Fibroblast of villous mesenchyme (primary cell): ENCODE results near the gene CALML4. TPM values are rescaled to one million over a fixed set of nuclear protein-coding genes. Genes with fewer than 3 reads are reported as not detected.
"Not testable (repeated sequence)": the region's sequence is repeated elsewhere in the genome, so short reads cannot be mapped to it uniquely, and the experiment has no call there.

Experiments used
- DNase-seq: peaks from one replicate; pipeline ENCODE4 v3.0.0-alpha.2; 2010; ENCODE audit warnings: low read depth
- H3K4me3 ChIP-seq: 2 replicates; pipeline ENCODE4 v1.5.1; 2011; ENCODE audit warnings: low read depth, mild to moderate bottlenecking, low read length
- total RNA-seq: library from RNA; depleted of rRNA; stranded (reverse); fragments of >200 nt; gene quantifications from 2 replicates; pipeline ENCODE4 v1.2.3, GENCODE V29; 2012
- TF ChIP-seq, protein P1 (sequence below): IDR thresholded peaks from 2 replicates; pipeline ENCODE4 v1.5.1; 2012; ENCODE audit warnings: low read depth, mild to moderate bottlenecking, low read length; ENCODE audit not compliant: insufficient read depth

Gene CALML4
- total RNA-seq, 1 donor = 1.7 TPM

DNA sequence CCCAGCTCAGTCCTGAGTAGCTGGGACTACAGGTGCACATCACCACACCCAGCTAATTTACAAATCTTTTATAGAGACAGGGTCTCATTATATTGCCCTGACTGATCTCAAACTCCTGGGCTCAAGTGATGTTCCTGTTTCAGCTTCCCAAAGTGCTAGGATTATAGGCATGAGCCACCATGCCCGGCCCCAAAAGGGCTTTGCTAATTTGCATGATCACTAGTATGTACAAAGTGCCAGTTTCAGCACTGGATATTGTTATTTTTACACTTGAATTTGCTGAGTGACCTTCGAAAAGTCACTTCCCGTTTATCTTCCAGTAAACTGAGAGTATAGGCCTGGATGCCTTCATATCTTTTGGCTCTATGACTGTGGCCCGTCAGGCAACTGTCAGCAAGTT lies 12.2 kb upstream of the CALML4 start:
- no peak for DNase-seq
- TF ChIP-seq, protein P1, sequence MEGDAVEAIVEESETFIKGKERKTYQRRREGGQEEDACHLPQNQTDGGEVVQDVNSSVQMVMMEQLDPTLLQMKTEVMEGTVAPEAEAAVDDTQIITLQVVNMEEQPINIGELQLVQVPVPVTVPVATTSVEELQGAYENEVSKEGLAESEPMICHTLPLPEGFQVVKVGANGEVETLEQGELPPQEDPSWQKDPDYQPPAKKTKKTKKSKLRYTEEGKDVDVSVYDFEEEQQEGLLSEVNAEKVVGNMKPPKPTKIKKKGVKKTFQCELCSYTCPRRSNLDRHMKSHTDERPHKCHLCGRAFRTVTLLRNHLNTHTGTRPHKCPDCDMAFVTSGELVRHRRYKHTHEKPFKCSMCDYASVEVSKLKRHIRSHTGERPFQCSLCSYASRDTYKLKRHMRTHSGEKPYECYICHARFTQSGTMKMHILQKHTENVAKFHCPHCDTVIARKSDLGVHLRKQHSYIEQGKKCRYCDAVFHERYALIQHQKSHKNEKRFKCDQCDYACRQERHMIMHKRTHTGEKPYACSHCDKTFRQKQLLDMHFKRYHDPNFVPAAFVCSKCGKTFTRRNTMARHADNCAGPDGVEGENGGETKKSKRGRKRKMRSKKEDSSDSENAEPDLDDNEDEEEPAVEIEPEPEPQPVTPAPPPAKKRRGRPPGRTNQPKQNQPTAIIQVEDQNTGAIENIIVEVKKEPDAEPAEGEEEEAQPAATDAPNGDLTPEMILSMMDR = no peak

DNA sequence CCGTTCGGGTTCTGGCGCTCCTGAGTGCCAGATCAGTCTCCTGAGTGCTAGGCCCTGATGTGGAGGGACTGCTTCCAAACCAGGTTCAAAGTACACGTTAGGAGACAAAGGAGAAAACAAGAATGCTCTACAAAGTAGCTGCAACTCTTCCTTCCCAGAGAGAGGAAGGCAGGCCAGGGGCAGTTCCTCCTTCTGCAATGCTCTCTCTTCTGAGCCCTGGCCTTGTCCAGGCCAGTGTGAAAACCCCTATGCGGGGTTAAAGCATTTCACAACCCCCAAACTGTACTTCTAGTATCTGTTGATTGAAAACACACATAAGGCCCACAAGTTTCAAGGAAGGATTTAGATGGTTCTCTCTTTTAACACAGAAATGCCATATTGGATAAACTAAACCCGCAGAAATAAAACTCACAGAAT lies 9.7 kb upstream of the CALML4 start:
- H3K4me3 ChIP-seq = no peak overlapping the region
- TF ChIP-seq, protein P1 = no peak
- DNase-seq = no peak

More for the DNA sequence above, 12.2 kb upstream of the CALML4 start:
- H3K4me3 ChIP-seq = no peak overlapping the region

DNA sequence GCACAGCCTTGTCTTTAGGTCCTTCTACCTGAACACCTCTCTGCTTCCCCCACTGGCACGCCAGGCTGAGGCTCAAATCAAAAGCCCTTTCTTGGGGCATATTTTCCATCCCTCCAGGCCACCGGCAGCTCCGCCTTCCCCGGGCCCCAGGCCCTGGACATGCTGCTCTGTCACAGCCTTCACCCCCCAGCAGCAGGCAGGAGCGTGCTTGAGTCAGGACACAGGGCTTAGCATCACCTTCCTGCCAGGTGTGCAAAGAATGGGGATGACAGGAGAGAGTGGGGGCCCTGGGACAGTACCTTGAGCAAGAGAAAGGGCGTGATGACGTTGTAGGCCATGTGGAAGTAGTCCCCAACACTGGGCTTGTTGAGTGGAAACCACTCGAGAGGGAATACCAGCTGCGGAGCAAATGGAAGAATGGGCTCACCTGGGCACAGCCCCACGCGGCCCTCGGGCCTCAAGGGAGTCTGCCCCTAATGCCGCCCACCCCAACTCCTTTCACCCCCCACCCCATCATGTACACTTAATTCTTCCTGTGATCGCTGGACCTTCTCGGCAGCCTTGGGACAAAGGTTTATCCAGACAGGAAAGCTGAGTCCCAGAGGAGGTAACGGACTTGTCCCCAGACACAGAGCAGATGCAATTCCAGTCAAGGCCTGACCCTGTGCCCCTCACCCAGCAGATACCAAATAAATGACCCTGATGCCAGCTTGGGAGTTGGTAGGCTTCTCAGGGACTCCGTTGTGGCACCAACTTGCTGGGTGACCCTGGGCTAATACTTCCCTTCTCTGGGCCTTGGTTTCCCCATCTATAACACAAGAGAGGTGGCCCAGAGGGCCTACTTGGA lies 9.1 kb upstream of the CALML4 start:
- H3K4me3 ChIP-seq = no peak overlapping the region
- DNase-seq = no peak
- TF ChIP-seq, protein P1 = no peak

DNA sequence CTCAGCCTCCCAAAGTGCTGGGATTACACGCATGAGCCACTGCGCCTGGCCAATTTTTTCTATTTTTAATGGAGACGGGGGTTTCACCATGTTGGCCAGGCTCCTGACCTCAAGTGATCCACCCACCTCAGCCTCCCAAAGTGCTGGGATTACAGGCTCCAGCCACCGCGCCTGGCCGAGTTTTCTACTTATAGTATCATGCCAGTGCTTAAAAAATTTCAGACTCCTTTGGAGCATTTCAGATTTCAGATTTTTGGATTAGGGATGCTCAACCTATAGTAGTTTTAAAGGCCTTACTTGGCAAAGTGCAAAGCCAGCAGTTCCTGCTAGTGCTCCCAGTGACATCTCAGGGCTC lies 8.3 kb upstream of the CALML4 start:
- not testable (repeated sequence) for H3K4me3 ChIP-seq, DNase-seq

DNA sequence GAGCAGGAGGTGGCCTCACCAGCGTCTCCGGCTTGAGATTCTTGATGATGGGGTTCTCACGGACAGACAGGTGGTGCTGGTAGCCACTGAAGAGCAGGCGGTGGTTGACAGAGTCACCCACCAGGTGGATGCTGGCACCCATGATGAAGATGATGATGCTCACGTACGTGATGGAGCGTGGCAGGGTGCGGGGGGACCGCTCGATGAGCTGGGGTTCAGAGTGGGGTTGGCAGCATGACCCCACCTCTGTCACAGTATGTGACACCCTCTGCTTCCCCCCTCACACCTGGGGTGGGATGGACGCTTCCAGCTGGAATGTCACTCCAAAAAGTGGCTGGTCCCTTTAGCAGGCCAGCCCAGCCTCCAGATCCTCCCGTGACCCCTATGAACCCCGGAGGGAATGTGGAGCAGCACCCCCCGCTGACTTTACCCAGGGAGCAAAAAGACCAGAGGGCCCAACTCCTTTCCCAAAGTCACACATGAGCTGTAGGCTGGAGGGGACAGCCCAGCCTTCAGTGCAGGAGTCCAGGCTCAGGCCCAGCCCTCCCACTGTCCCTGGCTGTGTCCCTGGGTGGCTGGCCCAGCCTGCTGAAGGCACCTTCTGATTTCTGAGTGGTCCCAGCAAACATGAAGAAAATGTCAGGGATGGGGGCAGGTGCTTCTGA lies 6.7 kb upstream of the CALML4 start:
- TF ChIP-seq, protein P1 = no peak
- no peak overlapping the region for H3K4me3 ChIP-seq
- DNase-seq = no peak

DNA sequence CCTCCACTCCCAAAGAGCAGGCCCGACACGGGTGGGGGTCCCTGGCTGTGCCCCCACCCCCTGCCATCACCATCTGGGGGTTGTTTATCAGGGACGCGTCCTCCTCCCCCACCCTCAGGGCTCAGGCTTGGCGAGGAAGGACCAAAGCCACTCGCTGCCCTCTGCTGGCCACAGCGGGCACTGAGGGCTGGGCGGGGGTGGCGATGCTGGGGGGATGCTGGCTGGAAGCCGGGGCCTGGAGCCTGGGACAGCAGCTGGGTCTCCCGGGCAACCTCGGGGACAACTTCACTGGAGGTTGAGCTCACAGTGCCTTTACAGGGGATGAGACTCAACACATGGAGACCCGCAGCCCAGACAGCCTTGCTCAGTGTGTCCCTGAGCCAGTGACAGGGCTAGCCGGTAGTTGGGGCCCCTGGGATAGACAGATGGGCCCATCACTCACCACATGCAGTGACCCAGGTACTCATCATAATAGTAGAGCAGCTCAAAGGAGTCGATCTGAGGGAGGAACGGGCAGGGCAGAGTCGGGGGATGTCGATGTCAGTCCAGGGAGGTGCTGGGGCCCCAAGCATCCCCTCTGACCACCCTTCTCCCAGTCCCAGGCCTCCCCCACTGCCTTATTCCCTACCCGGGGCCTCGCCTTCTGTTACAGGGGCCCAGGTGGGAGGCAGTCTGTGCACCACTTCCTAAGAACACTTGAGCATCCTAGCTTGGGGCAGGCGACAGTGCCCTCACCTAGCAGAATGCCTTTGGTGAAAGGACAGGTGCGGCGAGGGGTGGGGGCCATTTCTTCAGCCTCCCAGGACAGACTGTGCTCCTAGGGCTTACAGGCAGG lies 5.9 kb upstream of the CALML4 start:
- peak; percentile 31 for DNase-seq
- TF ChIP-seq, protein P1 = peak; percentile 91
- peak overlapping the region; percentile 9 for H3K4me3 ChIP-seq

DNA sequence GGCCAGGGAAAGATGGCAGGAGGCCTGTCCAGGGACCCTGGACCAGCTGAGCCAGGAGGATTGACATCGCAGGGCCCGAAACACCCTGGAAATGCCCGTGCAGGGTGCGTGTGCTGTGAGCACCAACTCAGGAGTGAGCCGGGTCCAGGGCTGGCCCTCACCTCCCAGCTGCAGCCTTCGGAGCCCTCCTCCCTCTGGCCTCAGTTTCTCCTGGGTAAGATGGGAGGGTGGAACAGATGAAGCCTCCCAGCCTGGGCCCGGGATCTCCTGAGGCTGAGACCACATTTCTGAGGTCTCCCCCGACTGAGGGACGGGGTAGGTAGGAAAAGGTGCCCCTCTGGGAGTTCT lies 5.3 kb upstream of the CALML4 start:
- peak overlapping the region; percentile 9 for H3K4me3 ChIP-seq
- TF ChIP-seq, protein P1 = no peak
- DNase-seq = no peak
